ENCODE measurements around the gene AAK1. TPM values are rescaled to one million over a fixed set of nuclear protein-coding genes. Genes with fewer than 3 reads are reported as not detected.

AAK1 gene
- polyA plus RNA-seq, 1 donor (not counting 4 experiments of a cell fraction or from before 2014, with no cell fraction given): 12.3 TPM

GRCh38 chr2:69646714-69647113 is 3.2 kb upstream of the AAK1 start:
- H3K4me1 ChIP-seq (ENCODE audit: control insufficient read depth, extremely low read depth, insufficient read depth, low read length): peaks cover 21% of the 10 kb centered on the region
- no peak for FAIRE-seq
- no peaks in the 10 kb centered on the region for H3K36me3 ChIP-seq (ENCODE audit: control insufficient read depth in 2 of 2, extremely low read depth in 1 of 2, insufficient read depth in 2 of 2, low read length in 2 of 2)

GRCh38 chr2:69645921-69646320 is 2.4 kb upstream of the AAK1 start:
- FAIRE-seq: no peak

More at GRCh38 chr2:69646714-69647113, 3.2 kb upstream of the AAK1 start:
- H3K27me3 ChIP-seq (ENCODE audit: control insufficient read depth, extremely low read depth, insufficient read depth, low read length): no peaks in the 10 kb centered on the region
- dilution Hi-C loops (cut with MboI; ENCODE audit: extremely low pct_ligation_motif_present, low sequenced_read_pairs): no loop called here
- no peaks in the 10 kb centered on the region for H3K9me1 ChIP-seq (ENCODE audit: control insufficient read depth, extremely low read depth, insufficient read depth, low read length)
- H2AFZ ChIP-seq (ENCODE audit: control insufficient read depth, low read length): no peak overlapping the region
- DNase-seq (ENCODE audit: low read depth, low spot score): no peak
- H3K9ac ChIP-seq (ENCODE audit: control insufficient read depth, extremely low read depth, insufficient read depth, low read length): no peak overlapping the region
- no peak overlapping the region for H3K27ac ChIP-seq (ENCODE audit: control insufficient read depth, insufficient read depth, low read length)
- H3K9me3 ChIP-seq (ENCODE audit: control insufficient read depth, low read depth, low read length): no peaks in the 10 kb centered on the region
- H4K20me1 ChIP-seq (ENCODE audit: control insufficient read depth, extremely low read depth, insufficient read depth, low read length): no peaks in the 10 kb centered on the region
- no peak overlapping the region for H3K4me2 ChIP-seq (ENCODE audit: control insufficient read depth, extremely low read depth, insufficient read depth, low read depth, low read length)
- no peak overlapping the region for H3K4me3 ChIP-seq (ENCODE audit: control insufficient read depth in 2 of 3, extremely low read depth in 1 of 3, insufficient read depth in 2 of 3, low read depth in 1 of 3, low read length in 3 of 3)
- H3K79me2 ChIP-seq (ENCODE audit: control insufficient read depth, insufficient read depth, low read length): peaks cover 11% of the 10 kb centered on the region
- TF ChIP-seq, protein P1, sequence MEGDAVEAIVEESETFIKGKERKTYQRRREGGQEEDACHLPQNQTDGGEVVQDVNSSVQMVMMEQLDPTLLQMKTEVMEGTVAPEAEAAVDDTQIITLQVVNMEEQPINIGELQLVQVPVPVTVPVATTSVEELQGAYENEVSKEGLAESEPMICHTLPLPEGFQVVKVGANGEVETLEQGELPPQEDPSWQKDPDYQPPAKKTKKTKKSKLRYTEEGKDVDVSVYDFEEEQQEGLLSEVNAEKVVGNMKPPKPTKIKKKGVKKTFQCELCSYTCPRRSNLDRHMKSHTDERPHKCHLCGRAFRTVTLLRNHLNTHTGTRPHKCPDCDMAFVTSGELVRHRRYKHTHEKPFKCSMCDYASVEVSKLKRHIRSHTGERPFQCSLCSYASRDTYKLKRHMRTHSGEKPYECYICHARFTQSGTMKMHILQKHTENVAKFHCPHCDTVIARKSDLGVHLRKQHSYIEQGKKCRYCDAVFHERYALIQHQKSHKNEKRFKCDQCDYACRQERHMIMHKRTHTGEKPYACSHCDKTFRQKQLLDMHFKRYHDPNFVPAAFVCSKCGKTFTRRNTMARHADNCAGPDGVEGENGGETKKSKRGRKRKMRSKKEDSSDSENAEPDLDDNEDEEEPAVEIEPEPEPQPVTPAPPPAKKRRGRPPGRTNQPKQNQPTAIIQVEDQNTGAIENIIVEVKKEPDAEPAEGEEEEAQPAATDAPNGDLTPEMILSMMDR (optimal IDR thresholded peaks at IDR 0.05 in 1 of 3, IDR thresholded peaks at IDR 0.05 in 1 of 3, conservative IDR thresholded peaks at IDR 0.05 in 1 of 3; ENCODE audit: extremely low read depth in 1 of 3, insufficient read depth in 2 of 3, low read length in 3 of 3): no peak
- TF ChIP-seq EZH2 (IDR thresholded peaks at IDR 0.05; ENCODE audit: low read length): no peak

More at GRCh38 chr2:69645921-69646320, 2.4 kb upstream of the AAK1 start:
- no peak for TF ChIP-seq EZH2 (IDR thresholded peaks at IDR 0.05; ENCODE audit: low read length)
- TF ChIP-seq, protein P1 (optimal IDR thresholded peaks at IDR 0.05 in 1 of 3, IDR thresholded peaks at IDR 0.05 in 1 of 3, conservative IDR thresholded peaks at IDR 0.05 in 1 of 3; ENCODE audit: extremely low read depth in 1 of 3, insufficient read depth in 2 of 3, low read length in 3 of 3): no peak
- no peaks in the 10 kb centered on the region for H4K20me1 ChIP-seq (ENCODE audit: control insufficient read depth, extremely low read depth, insufficient read depth, low read length)
- H3K4me2 ChIP-seq (ENCODE audit: control insufficient read depth, extremely low read depth, insufficient read depth, low read depth, low read length): no peak overlapping the region
- peaks cover 19% of the 10 kb centered on the region for H3K79me2 ChIP-seq (ENCODE audit: control insufficient read depth, insufficient read depth, low read length)
- no peaks in the 10 kb centered on the region for H3K9me3 ChIP-seq (ENCODE audit: control insufficient read depth, low read depth, low read length)
- H3K27ac ChIP-seq (ENCODE audit: control insufficient read depth, insufficient read depth, low read length): no peak overlapping the region
- no peak overlapping the region for H2AFZ ChIP-seq (ENCODE audit: control insufficient read depth, low read length)
- DNase-seq (ENCODE audit: low read depth, low spot score): no peak
- no peaks in the 10 kb centered on the region for H3K27me3 ChIP-seq (ENCODE audit: control insufficient read depth, extremely low read depth, insufficient read depth, low read length)
- peaks cover 27% of the 10 kb centered on the region for H3K4me1 ChIP-seq (ENCODE audit: control insufficient read depth, extremely low read depth, insufficient read depth, low read length)
- H3K36me3 ChIP-seq (ENCODE audit: control insufficient read depth in 2 of 2, extremely low read depth in 1 of 2, insufficient read depth in 2 of 2, low read length in 2 of 2): no peaks in the 10 kb centered on the region
- no peak overlapping the region for H3K4me3 ChIP-seq (ENCODE audit: control insufficient read depth in 2 of 3, extremely low read depth in 1 of 3, insufficient read depth in 2 of 3, low read depth in 1 of 3, low read length in 3 of 3)
- no peaks in the 10 kb centered on the region for H3K9me1 ChIP-seq (ENCODE audit: control insufficient read depth, extremely low read depth, insufficient read depth, low read length)
- H3K9ac ChIP-seq (ENCODE audit: control insufficient read depth, extremely low read depth, insufficient read depth, low read length): no peak overlapping the region
- dilution Hi-C loops (cut with MboI; ENCODE audit: extremely low pct_ligation_motif_present, low sequenced_read_pairs): no loop called here

Measured in keratinocyte (primary cell).